Epithelial cell of proximal tubule (primary cell): Measurements from ENCODE around the gene BSPRY. TPM values are rescaled to one million over a fixed set of nuclear protein-coding genes. Genes with fewer than 3 reads are reported as not detected.
"Not testable (repeated sequence)": the region's sequence is repeated elsewhere in the genome, so short reads cannot be mapped to it uniquely, and the experiment has no call there.

Experiments used
- DNase-seq: peaks from one replicate; pipeline ENCODE4 v3.0.0-alpha.2; 2011; ENCODE audit warnings: low read depth
- H3K4me3 ChIP-seq: 2 replicates; pipeline ENCODE4 v1.5.1; 2011; ENCODE audit warnings: low read depth, mild to moderate bottlenecking, low read length
- total RNA-seq: library from RNA; depleted of rRNA; stranded (reverse); fragments of >200 nt; gene quantifications from 2 replicates; pipeline ENCODE4 v1.2.3, GENCODE V29; 2015
- TF ChIP-seq, protein P1 (sequence below): conservative IDR thresholded peaks from 2 replicates; pipeline ENCODE4 v1.5.1; 2012; ENCODE audit warnings: low read depth, mild to moderate bottlenecking, low read length

Gene BSPRY
- total RNA-seq, 1 donor from 2014 or later: 15.2 TPM

DNA sequence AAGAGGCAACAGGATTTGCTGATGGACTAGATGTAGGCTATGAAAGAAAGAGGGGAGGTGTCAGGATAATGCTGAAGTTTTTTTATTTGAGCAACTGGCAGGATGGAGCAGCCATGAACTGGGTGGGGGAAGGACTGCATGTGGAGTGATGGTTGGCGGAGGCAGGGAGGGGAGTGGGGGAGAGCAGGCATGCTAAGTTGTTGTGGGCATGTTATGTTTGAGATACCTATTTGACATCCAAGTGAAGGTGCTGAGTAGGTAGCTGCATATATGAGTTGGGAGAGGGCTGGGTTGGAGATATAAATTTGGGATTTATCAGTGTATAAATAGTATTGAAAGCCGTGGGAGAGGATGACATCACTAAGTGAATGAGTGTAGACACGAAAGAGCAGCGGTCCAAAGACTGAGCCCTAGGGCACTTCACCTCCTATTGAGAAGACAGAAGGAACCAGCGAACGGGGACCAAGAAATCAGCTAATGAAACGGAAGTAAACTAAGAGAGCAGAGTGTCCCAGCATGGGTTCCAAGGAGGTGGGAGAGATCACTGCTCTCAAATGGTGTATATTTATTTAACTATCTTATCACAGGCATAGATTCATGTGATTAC lies 7.4 kb downstream of the BSPRY start:
- no peak for DNase-seq
- TF ChIP-seq, protein P1, sequence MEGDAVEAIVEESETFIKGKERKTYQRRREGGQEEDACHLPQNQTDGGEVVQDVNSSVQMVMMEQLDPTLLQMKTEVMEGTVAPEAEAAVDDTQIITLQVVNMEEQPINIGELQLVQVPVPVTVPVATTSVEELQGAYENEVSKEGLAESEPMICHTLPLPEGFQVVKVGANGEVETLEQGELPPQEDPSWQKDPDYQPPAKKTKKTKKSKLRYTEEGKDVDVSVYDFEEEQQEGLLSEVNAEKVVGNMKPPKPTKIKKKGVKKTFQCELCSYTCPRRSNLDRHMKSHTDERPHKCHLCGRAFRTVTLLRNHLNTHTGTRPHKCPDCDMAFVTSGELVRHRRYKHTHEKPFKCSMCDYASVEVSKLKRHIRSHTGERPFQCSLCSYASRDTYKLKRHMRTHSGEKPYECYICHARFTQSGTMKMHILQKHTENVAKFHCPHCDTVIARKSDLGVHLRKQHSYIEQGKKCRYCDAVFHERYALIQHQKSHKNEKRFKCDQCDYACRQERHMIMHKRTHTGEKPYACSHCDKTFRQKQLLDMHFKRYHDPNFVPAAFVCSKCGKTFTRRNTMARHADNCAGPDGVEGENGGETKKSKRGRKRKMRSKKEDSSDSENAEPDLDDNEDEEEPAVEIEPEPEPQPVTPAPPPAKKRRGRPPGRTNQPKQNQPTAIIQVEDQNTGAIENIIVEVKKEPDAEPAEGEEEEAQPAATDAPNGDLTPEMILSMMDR: no peak
- no peak overlapping the region for H3K4me3 ChIP-seq

DNA sequence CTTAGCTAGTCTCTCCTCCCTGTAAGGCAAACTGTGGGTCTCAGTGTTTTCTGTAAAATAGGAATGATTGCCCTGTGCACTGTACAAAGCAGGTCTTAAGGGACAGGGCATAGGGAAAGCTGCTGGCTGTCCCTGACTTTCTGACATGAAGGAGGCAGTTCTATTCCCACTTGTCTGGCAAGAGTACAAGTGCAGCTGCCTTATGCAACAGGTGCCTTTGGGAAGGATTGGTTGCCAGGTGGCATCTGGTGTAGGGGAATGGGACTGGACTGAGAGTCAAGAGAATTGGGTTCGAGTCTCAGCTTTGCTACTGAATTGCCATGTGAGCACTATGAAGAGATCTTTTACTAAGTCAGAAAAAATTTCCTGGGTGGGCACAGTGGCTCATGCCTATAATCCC lies 10.0 kb downstream of the BSPRY start:
- no peak overlapping the region for H3K4me3 ChIP-seq
- TF ChIP-seq, protein P1: no peak
- DNase-seq: no peak

DNA sequence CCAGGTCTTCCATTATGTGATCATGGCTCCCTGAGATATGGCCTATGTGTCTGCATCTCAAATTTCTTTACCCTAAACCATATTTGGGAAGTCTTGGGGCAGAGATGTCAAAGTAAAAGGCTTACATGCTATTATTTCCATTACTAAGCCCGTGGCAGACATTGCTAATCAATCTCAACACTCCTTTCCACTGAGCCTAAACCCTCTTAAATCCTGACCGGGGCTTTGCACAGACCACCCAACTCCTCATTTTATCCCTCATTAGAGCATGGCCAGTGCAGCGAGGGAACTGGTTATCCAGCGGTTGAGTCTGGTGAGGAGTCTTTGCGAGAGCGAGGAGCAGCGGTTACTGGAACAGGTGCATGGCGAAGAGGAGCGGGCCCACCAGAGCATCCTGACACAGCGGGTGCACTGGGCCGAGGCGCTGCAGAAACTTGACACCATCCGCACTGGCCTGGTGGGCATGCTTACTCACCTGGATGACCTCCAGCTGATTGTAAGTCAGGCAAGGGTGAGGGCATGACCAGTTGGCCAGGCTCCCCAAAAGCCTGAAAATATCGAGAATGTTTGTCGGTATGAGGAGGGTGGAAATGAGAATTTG lies 11.0 kb downstream of the BSPRY start:
- TF ChIP-seq, protein P1: no peak
- DNase-seq: no peak
- H3K4me3 ChIP-seq: no peak overlapping the region

DNA sequence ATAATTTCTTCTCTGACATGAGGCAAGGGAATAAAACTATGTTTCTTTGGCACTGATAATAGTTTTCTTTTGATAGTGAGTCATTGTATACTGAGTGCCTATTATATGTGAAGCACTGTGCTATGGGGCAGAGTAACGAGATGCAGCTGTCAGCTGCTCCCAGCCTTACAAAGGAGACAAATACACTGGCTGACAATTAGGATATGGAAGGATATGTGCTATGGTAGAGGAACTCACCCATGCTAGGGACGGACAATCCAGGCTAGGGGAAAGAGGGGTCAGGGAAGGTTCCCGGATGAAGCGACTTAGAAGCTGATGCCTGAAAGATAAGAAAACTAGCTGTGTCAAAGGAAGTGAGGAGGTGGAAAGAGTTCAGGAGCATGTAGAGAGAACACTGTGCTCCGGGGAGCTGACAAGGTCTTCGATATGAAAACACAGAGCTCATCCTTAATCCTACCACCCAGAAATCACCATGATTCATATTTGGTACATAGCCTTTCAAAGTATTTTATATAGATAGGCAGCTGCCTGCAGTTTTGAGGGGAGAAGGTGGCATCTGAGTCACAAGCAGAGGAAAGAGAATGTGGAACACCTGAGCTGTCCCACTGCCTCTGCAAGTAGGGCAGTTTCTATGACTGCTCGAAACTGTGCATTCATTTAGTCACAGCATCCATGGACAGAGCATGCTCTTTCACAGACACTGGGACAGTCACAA lies 12.1 kb downstream of the BSPRY start:
- no peak overlapping the region for H3K4me3 ChIP-seq
- DNase-seq: no peak
- TF ChIP-seq, protein P1: no peak

DNA sequence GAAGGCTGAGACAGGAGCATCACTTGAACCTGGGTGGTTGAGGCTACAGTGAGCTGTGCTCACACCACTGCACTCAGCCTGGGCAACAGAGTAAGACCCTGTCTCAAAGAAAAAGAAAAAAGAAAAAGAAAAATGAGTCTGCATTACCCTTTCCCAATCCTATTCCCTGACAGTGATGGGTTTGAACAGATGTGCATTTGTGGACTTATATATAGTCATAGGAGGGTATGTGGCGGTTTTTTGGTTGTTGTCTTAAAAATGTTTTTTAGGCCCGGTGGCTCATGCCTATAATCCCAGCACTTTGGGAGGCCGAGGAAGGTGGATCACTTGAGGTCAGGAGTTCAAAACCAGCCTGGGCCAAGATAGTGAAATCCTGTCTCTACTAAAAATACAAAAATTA lies 14.0 kb downstream of the BSPRY start:
- no peak for DNase-seq
- TF ChIP-seq, protein P1: no peak
- no peak overlapping the region for H3K4me3 ChIP-seq

DNA sequence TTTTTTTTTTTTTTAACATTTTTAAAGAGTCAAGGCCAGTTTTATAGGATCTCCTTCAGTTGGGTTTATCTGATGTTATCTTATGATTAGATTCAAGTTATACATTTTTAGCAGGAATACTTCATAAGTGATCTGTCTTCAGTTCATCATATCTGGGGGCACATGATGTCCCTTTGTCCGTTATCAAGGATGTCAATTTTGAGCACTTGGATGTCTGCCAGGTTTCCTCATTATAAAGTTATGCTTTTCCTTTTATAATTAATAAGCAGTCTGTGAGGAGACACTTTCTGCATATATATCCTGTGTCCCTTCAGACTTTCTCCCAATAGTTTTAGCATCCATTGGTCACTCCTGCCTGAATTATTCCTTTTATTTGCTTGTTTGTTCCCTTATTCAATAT lies 15.6 kb downstream of the BSPRY start:
- H3K4me3 ChIP-seq: no peak overlapping the region
- TF ChIP-seq, protein P1: no peak
- DNase-seq: no peak

DNA sequence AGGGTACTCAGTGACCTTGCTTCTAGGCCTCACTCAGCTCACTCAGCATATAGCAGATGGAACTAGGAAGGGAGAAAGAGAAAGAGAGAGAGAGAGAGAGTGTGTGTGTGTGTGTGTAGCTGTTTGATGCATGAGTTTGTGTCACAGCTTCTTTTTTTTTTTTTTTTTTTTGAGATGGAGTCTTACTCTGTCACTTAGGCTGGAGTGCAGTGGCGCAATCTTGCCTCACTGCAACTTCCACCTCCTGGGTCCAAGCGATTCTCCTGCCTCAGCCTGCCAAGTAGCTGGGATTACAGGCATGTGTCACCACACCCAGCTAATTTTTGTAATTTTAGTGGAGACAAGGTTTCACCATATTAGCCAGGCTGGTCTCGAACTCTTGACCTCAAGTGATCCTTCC lies 16.3 kb downstream of the BSPRY start:
- not testable (repeated sequence) for H3K4me3 ChIP-seq, DNase-seq
